ENCODE data around the gene ZNF160.

Gene ZNF160

DNA sequence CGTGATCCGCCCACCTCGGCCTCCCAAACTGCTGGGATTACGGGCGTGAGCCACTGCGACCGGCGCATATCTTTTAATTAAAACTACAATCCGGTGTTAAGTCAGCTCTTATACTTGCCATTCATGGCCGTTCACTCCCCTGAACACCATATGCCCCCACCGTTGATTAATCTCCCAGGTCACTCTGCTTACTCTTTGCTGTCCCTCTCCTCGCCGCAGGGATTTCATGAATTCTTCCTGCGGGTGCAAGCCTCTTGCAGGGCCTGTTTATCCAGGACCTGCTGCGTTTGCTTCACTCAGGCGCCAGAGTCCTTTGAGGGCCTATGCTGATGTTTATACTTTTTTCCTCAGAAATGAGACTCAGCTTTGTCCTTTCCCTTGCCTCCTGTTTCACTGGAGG lies 57.7 kb downstream of the ZNF160 start:
- Histone ChIP-seq H3K9me3 (ENCODE audit: insufficient read depth, low read length) (no peaks in the 10 kb centered on the region), H3K27me3 (ENCODE audit: low read length) (no peaks in the 10 kb centered on the region), H3K4me3 (ENCODE audit: insufficient read depth, low read length, poor library complexity, severe bottlenecking) (no peak overlapping the region), H4K20me1 (ENCODE audit: low read depth, low read length) (no peaks in the 10 kb centered on the region), H3K9ac (ENCODE audit: low read length) (no peak overlapping the region), H3K9me2 (replicated peaks; ENCODE audit: insufficient read depth, low read length) (no peaks in the 10 kb centered on the region), H3K27ac (ENCODE audit: low read depth, low read length) (no peak overlapping the region), H3K36me3 (ENCODE audit: low read length) (no peaks in the 10 kb centered on the region), H3F3A (ENCODE audit: insufficient read depth) (no peaks in the 10 kb centered on the region), H3K79me2 (ENCODE audit: insufficient read depth, low read length) (no peaks in the 10 kb centered on the region), H2AFZ (ENCODE audit: low read depth, low read length, severe bottlenecking) (no peak overlapping the region), H3K4me2 (ENCODE audit: low read depth, low read length, poor library complexity, severe bottlenecking) (no peak overlapping the region)
- TF ChIP-seq, protein P1, sequence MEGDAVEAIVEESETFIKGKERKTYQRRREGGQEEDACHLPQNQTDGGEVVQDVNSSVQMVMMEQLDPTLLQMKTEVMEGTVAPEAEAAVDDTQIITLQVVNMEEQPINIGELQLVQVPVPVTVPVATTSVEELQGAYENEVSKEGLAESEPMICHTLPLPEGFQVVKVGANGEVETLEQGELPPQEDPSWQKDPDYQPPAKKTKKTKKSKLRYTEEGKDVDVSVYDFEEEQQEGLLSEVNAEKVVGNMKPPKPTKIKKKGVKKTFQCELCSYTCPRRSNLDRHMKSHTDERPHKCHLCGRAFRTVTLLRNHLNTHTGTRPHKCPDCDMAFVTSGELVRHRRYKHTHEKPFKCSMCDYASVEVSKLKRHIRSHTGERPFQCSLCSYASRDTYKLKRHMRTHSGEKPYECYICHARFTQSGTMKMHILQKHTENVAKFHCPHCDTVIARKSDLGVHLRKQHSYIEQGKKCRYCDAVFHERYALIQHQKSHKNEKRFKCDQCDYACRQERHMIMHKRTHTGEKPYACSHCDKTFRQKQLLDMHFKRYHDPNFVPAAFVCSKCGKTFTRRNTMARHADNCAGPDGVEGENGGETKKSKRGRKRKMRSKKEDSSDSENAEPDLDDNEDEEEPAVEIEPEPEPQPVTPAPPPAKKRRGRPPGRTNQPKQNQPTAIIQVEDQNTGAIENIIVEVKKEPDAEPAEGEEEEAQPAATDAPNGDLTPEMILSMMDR (IDR thresholded peaks at IDR 0.05; ENCODE audit: insufficient read depth, low read length, poor library complexity, severe bottlenecking) = no peak
- TF ChIP-seq EZH2phosphoT487 (conservative IDR thresholded peaks at IDR 0.05; ENCODE audit: low read length) = no peak

DNA sequence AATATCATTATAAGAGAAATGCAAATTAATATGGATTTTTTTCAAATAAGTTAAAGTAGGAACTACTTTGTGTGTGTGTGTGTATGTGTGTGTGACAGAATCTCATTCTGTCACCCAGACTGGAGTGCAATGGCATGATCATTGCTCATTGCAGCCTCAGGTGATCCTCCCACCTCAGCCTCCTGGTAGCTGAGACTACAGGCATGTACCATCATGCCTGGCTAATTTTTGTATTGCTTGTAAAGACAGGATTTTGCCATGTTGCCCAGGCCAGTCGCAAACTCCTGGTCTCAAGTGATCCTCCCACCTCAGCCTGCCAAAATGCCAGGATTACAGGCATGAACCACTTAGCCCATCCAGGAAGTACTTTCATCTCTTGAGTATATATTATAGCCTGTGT lies 61.9 kb downstream of the ZNF160 start:
- H3K36me3 ChIP-seq (ENCODE audit: low read length) = no peaks in the 10 kb centered on the region
- no peak overlapping the region for H3K9ac ChIP-seq (ENCODE audit: low read length)
- no peak overlapping the region for H3K27ac ChIP-seq (ENCODE audit: low read depth, low read length)
- no peak for TF ChIP-seq EZH2phosphoT487 (conservative IDR thresholded peaks at IDR 0.05; ENCODE audit: low read length)
- TF ChIP-seq, protein P1 (IDR thresholded peaks at IDR 0.05; ENCODE audit: insufficient read depth, low read length, poor library complexity, severe bottlenecking) = no peak
- H3F3A ChIP-seq (ENCODE audit: insufficient read depth) = no peaks in the 10 kb centered on the region
- H3K27me3 ChIP-seq (ENCODE audit: low read length) = no peaks in the 10 kb centered on the region
- no peaks in the 10 kb centered on the region for H4K20me1 ChIP-seq (ENCODE audit: low read depth, low read length)
- H3K9me3 ChIP-seq (ENCODE audit: insufficient read depth, low read length) = no peaks in the 10 kb centered on the region
- no peaks in the 10 kb centered on the region for H3K9me2 ChIP-seq (replicated peaks; ENCODE audit: insufficient read depth, low read length)
- no peak overlapping the region for H2AFZ ChIP-seq (ENCODE audit: low read depth, low read length, severe bottlenecking)
- no peak overlapping the region for H3K4me2 ChIP-seq (ENCODE audit: low read depth, low read length, poor library complexity, severe bottlenecking)
- no peak overlapping the region for H3K4me3 ChIP-seq (ENCODE audit: insufficient read depth, low read length, poor library complexity, severe bottlenecking)
- H3K79me2 ChIP-seq (ENCODE audit: insufficient read depth, low read length) = no peaks in the 10 kb centered on the region

DNA sequence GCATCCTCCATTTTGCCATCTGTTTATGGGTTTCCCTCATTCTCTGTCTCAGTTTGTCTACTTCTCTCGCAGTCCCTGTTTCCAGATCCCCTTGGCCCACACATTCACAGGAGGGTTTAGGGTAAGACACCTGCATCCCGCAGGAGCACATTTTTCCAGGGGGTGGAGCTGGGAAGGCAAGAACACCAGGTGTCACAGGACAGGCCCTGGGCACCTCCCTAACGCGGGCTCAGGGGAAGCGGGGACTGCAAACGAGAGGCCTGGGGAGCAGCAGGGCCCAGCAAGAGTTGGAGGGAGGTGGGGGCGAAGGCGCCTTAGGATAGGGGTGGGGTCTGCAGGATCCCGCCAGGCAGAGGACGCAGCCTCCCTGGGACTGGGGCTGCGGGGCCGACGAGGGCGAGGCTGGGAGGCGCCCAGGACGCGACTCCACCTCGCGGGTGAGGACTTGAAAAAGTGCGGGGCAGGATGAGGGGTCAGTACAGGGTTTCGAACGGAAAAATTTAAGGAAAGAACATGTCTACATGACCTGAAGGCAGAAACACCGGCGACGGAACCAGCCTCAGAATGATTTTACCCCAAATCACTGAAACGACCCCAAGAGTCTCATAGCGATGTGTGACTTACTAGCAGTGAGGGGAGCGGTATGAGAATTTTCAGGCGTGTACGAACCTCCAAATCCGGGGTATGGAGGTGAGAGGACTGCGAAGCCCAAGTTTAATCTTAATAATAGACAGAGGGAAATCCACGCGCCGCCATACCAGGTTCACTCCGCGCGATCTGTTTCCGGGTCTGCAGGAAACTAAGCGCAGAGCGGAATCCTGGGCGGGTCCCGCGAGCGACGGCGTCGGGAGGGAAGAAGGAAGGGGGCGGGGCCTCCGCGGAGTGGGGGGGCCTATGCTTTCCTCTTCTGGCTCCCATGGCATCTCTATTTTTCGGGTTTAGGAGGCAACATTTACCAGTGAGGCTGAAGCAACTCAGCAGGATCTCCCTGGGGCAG lies 65.8 kb downstream of the ZNF160 start:
- Histone ChIP-seq H3K27me3 (ENCODE audit: low read length) (no peaks in the 10 kb centered on the region), H3K9ac (ENCODE audit: low read length) (no peak overlapping the region), H3K4me3 (ENCODE audit: insufficient read depth, low read length, poor library complexity, severe bottlenecking) (no peak overlapping the region), H3K27ac (ENCODE audit: low read depth, low read length) (no peak overlapping the region), H4K20me1 (ENCODE audit: low read depth, low read length) (no peaks in the 10 kb centered on the region), H2AFZ (ENCODE audit: low read depth, low read length, severe bottlenecking) (no peak overlapping the region), H3K4me2 (ENCODE audit: low read depth, low read length, poor library complexity, severe bottlenecking) (no peak overlapping the region), H3K79me2 (ENCODE audit: insufficient read depth, low read length) (no peaks in the 10 kb centered on the region), H3F3A (ENCODE audit: insufficient read depth) (no peaks in the 10 kb centered on the region), H3K9me3 (ENCODE audit: insufficient read depth, low read length) (no peaks in the 10 kb centered on the region), H3K9me2 (replicated peaks; ENCODE audit: insufficient read depth, low read length) (no peaks in the 10 kb centered on the region), H3K36me3 (ENCODE audit: low read length) (no peaks in the 10 kb centered on the region)
- no peak for TF ChIP-seq EZH2phosphoT487 (conservative IDR thresholded peaks at IDR 0.05; ENCODE audit: low read length)
- TF ChIP-seq, protein P1 (IDR thresholded peaks at IDR 0.05; ENCODE audit: insufficient read depth, low read length, poor library complexity, severe bottlenecking) = no peak

All from SU-DHL-6 (cell line).